Activated naive CD4-positive, alpha-beta T cell treated with anti-CD3 and anti-CD28 coated beads, Interleukin-2, amount 10 ng/mL, durations not matched to agents 7 days and 5 days (primary cell): Measurements from ENCODE around the gene LGALS14.
A peak's percentile ranks its signal among the peaks of the same experiment; 100 is the strongest.
"Not testable (repeated sequence)": the region's sequence is repeated elsewhere in the genome, so short reads cannot be mapped to it uniquely, and the experiment has no call there.

ENCODE experiments used
- CTCF ChIA-PET: fragments of 350-600 bp; sonication (Branson Sonifier 250); formaldehyde crosslinking; loops from one replicate; lab custom pipeline; 2021; ENCODE audit warnings: antibody characterized with exemption; lab: Charles Lee
- DNase-seq: peaks from one replicate; pipeline ENCODE4 v3.0.0-alpha.2; 2020
- H3K27ac Mint-ChIP-seq: one replicate; pipeline ENCODE4 v1.8.0; 2021; ENCODE audit warnings: mild to moderate bottlenecking, moderate library complexity, mixed read lengths
- H3K27me3 Mint-ChIP-seq: one replicate; pipeline ENCODE4 v1.8.0; 2021; ENCODE audit warnings: mild to moderate bottlenecking, mixed read lengths
- H3K36me3 Mint-ChIP-seq: one replicate; pipeline ENCODE4 v1.8.0; 2021; ENCODE audit warnings: mixed read lengths
- H3K4me1 Mint-ChIP-seq: one replicate; pipeline ENCODE4 v1.8.0; 2021; ENCODE audit warnings: mixed read lengths
- H3K4me3 Mint-ChIP-seq: one replicate; pipeline ENCODE4 v1.8.0; 2021; ENCODE audit warnings: mild to moderate bottlenecking, moderate library complexity, mixed read lengths
- H3K9me3 Mint-ChIP-seq: one replicate; pipeline ENCODE4 v1.8.0; 2021; ENCODE audit warnings: mixed read lengths

The LGALS14 gene

DNA sequence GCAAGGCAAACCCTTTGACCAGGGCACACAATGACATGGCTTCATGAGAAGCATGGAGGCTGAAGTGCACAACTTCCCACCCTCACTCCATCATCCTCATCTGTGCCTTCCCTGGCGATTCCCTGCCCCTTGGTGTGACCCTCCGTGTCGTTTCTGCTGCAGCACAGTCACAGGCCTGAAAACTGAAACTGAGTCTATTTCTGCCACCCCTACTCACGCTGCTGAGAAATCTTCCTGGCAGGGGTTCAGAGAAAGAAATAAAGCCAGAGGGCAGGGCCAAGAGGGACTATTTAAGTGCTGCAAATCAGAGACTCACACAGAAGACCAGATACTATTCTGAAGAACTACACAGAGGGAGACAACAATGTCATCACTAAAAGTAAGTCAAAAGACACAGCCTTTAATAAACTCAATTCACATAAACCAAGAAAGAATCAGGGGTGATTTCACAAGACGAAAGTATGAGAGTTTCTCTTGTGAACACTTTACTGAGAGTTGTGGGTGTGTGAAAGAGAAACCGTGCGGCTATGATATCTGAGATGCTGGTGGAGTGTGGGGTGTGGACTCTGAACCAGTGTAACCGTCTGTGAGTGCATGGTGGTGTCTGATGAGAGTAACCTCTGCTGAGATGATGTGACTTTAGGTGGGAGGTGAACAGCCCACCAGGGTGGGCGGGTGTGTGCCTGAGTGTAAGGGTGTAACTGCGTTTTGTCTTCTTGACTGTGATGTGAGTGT is 25.1 kb upstream of the LGALS14 start:
- Mint-ChIP-seq H3K27me3 (no peaks in the 10 kb centered on the region), H3K4me3 (peak overlapping the region; percentile 76), H3K9me3 (no peaks in the 10 kb centered on the region), H3K36me3 (peaks cover 3% of the 10 kb centered on the region), H3K4me1 (peaks cover 54% of the 10 kb centered on the region), H3K27ac (peak overlapping the region; percentile 93)
- peak; percentile 59 for DNase-seq
- CTCF ChIA-PET: no interaction called here

DNA sequence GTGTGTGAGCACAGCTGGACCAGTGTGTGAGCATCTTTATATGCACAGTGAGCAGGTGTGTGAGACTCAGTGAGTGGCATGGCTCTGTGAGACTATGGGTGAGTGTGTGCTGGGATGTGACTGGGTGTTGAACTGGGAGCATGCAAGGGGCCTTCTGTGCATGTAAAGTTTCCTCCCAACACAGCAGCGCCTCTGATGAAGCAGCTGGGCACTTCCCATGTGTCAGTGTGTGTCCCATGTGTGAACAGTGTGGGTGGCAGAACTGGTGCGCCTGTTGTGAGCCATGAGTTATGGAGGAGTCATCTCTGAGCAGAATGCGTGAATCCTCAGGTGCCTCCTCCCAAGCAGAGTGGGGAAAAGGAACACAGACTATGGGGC is 24.5 kb upstream of the LGALS14 start:
- DNase-seq: no peak
- Mint-ChIP-seq H3K27me3 (no peaks in the 10 kb centered on the region), H3K4me1 (peaks cover 54% of the 10 kb centered on the region), H3K9me3 (no peaks in the 10 kb centered on the region), H3K4me3 (peak overlapping the region; percentile 76), H3K27ac (peak overlapping the region; percentile 93), H3K36me3 (peaks cover 3% of the 10 kb centered on the region)
- CTCF ChIA-PET: interaction anchor here (0.9 kb wide), 1 partner anchor 56 kb away, joined by 3 read pairs; no protein-coding TSS in a partner anchor

DNA sequence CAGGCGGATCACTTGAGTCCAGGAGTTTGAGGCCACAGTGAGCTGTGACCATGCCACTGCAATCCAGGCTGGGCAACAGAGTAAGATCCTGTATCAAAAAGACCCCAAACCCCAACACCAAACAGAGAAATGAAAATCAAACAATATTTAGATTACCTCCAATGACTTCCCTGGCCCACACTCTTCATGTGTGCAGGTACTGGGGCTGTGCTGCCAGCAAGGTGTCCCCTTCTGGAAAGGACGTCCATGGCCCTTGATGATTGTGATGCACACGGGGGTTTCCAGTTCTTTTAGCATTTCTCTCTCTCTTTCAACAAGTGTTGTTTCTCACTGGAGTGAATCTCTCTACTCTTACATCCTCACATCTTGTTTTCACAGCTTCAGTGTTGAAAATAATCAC is 23.7 kb upstream of the LGALS14 start:
- peaks cover 50% of the 10 kb centered on the region for H3K4me1 Mint-ChIP-seq
- CTCF ChIA-PET: interaction anchor here (0.9 kb wide), 1 partner anchor 55 kb away, joined by 3 read pairs; no protein-coding TSS in a partner anchor
- DNase-seq: no peak
- H3K9me3 Mint-ChIP-seq: no peaks in the 10 kb centered on the region
- peak overlapping the region; percentile 93 for H3K27ac Mint-ChIP-seq
- H3K36me3 Mint-ChIP-seq: peaks cover 7% of the 10 kb centered on the region
- no peaks in the 10 kb centered on the region for H3K27me3 Mint-ChIP-seq
- H3K4me3 Mint-ChIP-seq: peak overlapping the region; percentile 76

DNA sequence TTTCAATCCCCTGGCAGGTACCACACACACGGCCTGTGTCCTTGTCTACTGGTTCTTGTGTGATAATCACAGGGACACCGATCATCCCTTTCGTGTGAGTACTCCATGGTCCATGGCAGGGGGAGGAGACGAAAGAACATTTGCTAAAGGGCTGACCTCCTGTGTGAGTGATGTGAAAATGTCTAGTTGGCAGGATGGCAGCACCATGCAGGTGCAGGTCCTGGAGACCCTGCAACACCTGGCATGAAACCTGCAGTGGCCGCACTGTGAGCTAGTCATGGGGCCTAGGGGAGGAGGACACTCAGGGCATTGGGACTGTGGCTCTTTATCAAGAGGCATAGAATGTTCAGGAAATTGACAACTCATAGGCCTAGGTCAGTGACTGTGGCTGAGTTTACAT is 22.9 kb upstream of the LGALS14 start:
- CTCF ChIA-PET: no interaction called here
- no peak for DNase-seq
- Mint-ChIP-seq H3K9me3 (no peaks in the 10 kb centered on the region), H3K4me1 (peaks cover 47% of the 10 kb centered on the region), H3K27me3 (no peaks in the 10 kb centered on the region), H3K36me3 (peaks cover 11% of the 10 kb centered on the region), H3K27ac (peak overlapping the region; percentile 17), H3K4me3 (no peak overlapping the region)

DNA sequence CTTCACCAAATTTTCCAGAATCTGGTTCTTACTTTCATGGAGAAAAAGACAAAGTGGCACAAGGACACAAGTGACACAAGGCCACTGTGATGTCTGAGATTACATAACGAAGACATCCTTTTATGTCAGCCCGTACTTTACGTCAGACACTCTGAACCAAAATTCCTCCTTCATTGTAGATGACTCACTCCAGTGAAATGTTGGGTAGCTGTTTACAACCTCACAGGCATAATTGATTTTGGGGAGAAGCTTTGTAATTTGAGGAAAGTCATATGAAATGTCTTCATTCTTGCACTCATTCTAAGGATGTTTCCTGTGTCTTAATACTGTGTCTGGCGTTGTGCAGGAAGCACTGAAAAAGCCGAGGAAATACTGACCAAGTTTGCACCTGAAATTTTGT is 20.0 kb upstream of the LGALS14 start:
- no peak overlapping the region for H3K4me3 Mint-ChIP-seq
- H3K27me3 Mint-ChIP-seq: no peaks in the 10 kb centered on the region
- H3K27ac Mint-ChIP-seq: no peak overlapping the region
- H3K36me3 Mint-ChIP-seq: peaks cover 14% of the 10 kb centered on the region
- H3K4me1 Mint-ChIP-seq: peaks cover 32% of the 10 kb centered on the region
- peaks cover 3% of the 10 kb centered on the region for H3K9me3 Mint-ChIP-seq
- DNase-seq: no peak
- CTCF ChIA-PET: no interaction called here

DNA sequence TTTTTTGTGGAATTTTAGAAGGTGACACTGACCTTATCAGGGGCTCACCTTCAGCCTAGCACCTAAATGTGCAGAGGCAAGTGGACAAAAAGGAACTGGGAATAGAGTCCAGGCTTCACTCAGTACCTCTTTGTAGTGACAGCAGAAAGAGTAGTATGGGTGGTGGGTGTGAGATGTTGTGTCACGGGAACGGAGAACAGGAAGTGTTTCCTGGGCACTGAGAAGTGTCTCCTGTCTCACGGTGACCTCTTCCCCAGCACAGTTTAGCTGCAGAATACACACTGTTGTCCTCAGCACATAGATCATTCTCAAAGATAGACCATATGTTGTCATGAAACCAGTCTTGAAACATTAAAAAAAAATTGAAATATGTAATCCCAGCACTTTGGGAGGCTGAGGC is 17.5 kb upstream of the LGALS14 start:
- H3K27me3 Mint-ChIP-seq: peaks cover under 1% of the 10 kb centered on the region
- DNase-seq: no peak
- no peak overlapping the region for H3K4me3 Mint-ChIP-seq
- H3K9me3 Mint-ChIP-seq: peaks cover 3% of the 10 kb centered on the region
- CTCF ChIA-PET: interaction anchor here (0.6 kb wide), 1 partner anchor 731 kb away, joined by 3 read pairs; no protein-coding TSS in a partner anchor
- H3K36me3 Mint-ChIP-seq: peaks cover 17% of the 10 kb centered on the region
- peaks cover 12% of the 10 kb centered on the region for H3K4me1 Mint-ChIP-seq
- H3K27ac Mint-ChIP-seq: no peak overlapping the region

DNA sequence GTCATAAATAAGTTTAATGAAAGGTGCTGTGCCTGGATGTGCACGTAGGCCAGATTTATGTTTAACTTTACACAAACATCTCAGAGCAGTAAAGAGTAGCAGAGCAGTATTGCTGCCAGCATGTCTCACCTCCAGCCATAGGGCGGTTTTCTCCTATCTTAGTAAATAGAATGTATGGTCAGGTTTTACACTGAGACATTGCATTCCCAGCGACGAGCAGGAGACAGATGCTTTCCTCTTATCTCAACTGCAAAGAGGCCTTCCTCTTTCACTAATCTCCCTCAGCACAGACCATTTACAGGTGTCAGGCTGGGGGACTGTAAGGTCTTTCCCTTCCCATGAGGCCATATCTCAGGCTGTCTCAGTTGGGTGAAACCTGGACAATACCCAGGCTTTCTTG is 15.6 kb upstream of the LGALS14 start:
- H3K4me1 Mint-ChIP-seq, H3K27ac Mint-ChIP-seq, H3K4me3 Mint-ChIP-seq, H3K9me3 Mint-ChIP-seq, DNase-seq, H3K27me3 Mint-ChIP-seq, CTCF ChIA-PET: not testable (repeated sequence)
- peaks cover 13% of the 10 kb centered on the region for H3K36me3 Mint-ChIP-seq

DNA sequence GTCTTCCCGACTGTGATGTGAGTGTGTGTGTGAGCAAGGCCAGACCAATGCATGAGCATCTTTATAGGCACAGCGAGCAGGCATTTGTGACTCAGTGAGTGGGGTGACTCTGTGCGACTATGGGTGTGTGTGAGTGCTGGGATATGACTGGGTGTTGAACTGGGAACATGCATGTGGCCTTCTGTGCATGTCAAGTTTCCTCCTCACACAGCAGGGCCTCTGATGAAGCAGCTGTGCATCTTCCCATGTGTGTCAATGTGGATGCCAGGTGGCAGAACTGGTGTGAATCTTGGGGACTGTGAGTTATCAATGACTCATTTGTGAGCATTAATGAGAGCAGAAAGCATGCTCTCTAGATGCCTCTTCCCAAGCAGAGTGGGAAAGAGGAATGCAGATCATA is 12.1 kb upstream of the LGALS14 start:
- peaks cover 3% of the 10 kb centered on the region for H3K9me3 Mint-ChIP-seq
- peaks cover 7% of the 10 kb centered on the region for H3K27me3 Mint-ChIP-seq
- H3K27ac Mint-ChIP-seq: no peak overlapping the region
- H3K4me1 Mint-ChIP-seq: no peaks in the 10 kb centered on the region
- peaks cover 3% of the 10 kb centered on the region for H3K36me3 Mint-ChIP-seq
- CTCF ChIA-PET: interaction anchor here (1.1 kb wide), 1 partner anchor 100 kb away, joined by 3 read pairs; no protein-coding TSS in a partner anchor
- no peak overlapping the region for H3K4me3 Mint-ChIP-seq
- no peak for DNase-seq

DNA sequence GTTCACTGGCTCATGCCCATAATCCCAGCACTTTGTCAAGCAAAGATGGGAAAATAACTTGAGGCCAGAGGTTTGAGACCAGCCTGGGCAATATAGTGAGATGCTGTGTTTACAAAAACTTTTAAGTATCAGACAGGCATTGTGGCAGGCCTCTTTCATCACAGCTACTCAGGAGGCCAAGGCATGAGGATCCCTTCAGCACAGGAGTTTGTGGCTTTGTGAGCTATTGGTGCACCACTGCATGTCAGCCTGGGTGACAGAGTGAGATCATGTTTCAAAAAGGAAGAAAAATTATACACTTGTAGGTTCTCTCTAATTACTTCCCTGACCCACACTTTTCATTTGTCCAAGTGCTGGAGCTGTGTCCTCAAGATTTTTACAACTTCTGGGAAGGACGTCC is 11.5 kb upstream of the LGALS14 start:
- Mint-ChIP-seq H3K27ac (no peak overlapping the region), H3K36me3 (peaks cover 3% of the 10 kb centered on the region), H3K9me3 (peaks cover 3% of the 10 kb centered on the region), H3K4me3 (no peak overlapping the region), H3K4me1 (no peaks in the 10 kb centered on the region), H3K27me3 (peaks cover 7% of the 10 kb centered on the region)
- CTCF ChIA-PET: interaction anchor here (1.1 kb wide), 1 partner anchor 100 kb away, joined by 3 read pairs; no protein-coding TSS in a partner anchor
- no peak for DNase-seq

DNA sequence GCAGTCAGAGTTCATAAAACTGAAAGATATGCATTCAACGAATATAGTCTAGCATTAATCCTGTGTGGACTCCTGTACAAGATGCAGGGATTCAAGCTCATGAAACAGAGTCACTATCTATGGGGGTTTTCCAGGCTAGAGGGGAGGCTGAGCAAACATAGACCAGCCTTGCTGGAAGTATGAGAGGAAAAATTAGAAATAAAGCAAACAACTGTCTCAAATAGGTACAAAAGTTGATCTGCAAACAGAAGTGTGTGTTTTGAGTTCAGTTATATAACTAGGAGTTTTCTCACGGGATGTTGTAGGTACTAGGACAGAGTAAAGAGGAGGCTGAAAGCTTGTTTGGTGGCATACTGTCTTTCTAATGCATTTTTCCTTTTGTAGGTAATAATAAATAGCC is 8.5 kb upstream of the LGALS14 start:
- Mint-ChIP-seq H3K36me3 (peaks cover 2% of the 10 kb centered on the region), H3K27ac (no peak overlapping the region), H3K9me3 (no peaks in the 10 kb centered on the region), H3K27me3 (peaks cover 7% of the 10 kb centered on the region), H3K4me3 (no peak overlapping the region), H3K4me1 (no peaks in the 10 kb centered on the region)
- CTCF ChIA-PET: no interaction called here
- DNase-seq: no peak

DNA sequence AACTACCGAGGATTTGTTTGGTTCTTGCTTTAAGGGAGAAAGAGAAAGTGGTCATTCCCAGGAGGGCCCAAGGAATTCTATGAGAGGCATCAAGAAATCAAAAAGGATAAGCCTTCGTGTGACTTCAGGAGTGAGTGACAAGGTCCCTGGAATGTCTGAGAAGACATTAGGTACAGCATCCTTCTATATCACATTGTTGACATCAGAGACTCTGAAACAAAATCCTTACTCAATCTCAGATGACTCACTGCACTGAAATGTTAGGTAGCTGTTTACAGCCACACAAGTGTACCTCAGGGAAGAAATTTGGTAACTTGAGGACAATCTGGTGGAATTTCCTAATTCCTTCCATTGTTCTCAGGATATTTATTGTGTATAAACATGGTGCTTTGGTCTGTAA is 7.9 kb upstream of the LGALS14 start:
- Mint-ChIP-seq H3K27me3 (peaks cover 11% of the 10 kb centered on the region), H3K4me3 (no peak overlapping the region), H3K9me3 (no peaks in the 10 kb centered on the region), H3K27ac (no peak overlapping the region), H3K36me3 (no peaks in the 10 kb centered on the region), H3K4me1 (no peaks in the 10 kb centered on the region)
- no peak for DNase-seq
- CTCF ChIA-PET: no interaction called here

DNA sequence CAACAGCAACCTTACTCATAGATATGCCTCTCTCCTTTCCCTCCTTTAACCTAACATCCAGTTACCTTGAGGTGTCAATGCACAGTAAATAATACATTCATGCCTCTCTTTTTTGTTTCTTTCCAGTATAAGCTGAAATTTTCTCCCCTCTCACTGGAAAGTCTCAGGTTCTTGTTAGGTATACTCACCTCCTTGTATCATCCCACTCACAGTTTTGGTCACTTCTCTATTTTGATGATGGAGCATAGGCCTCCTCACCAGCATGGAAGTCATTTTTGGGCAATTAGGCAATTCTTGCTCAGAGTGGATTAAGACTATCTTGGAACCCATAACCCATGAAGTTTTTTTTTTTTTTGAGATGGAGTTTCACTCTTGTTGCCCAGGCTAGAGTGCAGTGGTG is 5.7 kb upstream of the LGALS14 start:
- H3K27me3 Mint-ChIP-seq: peaks cover 14% of the 10 kb centered on the region

DNA sequence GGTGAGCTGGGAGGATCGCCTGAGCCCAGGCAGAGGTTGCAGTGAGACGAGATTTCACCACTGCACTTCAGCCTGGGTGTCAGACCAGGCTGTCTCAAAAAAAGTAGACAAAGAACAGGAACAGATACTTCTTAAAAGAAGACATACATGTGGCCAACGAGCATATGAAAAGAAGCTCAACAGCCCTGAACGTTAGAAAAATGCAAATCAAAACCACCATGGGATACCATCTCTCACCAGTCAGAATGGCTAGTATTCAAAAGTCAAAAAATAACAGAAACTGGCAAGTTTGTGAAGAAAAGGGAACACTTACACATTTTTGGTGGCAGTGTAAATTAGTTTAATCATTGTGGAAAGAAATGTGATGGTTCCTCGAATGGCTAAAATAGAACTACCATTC is 3.0 kb upstream of the LGALS14 start:
- peaks cover 12% of the 10 kb centered on the region for H3K27me3 Mint-ChIP-seq
- DNase-seq: no peak
- no peak overlapping the region for H3K27ac Mint-ChIP-seq
- H3K9me3 Mint-ChIP-seq: peaks cover 4% of the 10 kb centered on the region
- no peak overlapping the region for H3K4me3 Mint-ChIP-seq
- CTCF ChIA-PET: no interaction called here
- H3K4me1 Mint-ChIP-seq: peaks cover 22% of the 10 kb centered on the region
- peaks cover 12% of the 10 kb centered on the region for H3K36me3 Mint-ChIP-seq

More for the DNA sequence above, 5.7 kb upstream of the LGALS14 start:
- Mint-ChIP-seq H3K36me3 (no peaks in the 10 kb centered on the region), H3K27ac (no peak overlapping the region), H3K4me3 (no peak overlapping the region), H3K4me1 (no peaks in the 10 kb centered on the region), H3K9me3 (no peaks in the 10 kb centered on the region)
- CTCF ChIA-PET: interaction anchor here (1.5 kb wide), 1 partner anchor 66 kb away, joined by 4 read pairs; no protein-coding TSS in a partner anchor
- no peak for DNase-seq

DNA sequence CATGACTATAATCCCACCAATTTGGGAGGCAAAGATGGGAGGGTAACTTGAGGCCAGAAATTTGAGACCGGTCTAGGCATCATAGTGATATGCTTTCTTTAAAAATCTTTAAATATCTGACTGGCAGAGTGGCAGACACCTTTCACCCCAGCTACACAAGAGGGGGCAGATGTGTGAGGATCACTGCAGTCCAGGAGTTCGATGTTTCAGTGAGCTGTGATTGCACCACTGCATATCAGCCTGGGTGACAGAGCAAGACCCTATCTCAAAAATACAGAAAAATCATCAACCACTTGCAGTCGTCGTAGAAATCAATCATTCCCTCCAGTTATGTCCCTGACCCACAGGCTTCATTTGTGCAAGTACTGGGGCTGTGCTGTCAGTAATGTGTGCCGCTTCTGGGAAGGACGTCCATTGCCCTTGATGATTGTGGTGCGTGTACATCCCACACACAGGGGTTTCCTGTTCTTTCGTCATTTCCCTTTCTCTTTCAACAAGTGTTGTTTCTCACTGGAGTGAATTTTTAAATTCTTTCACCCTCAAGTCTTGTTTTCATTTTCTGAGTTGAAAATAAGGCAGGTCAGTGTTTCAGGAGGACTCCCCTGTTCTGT is 1.4 kb downstream of the LGALS14 start:
- peaks cover 11% of the 10 kb centered on the region for H3K9me3 Mint-ChIP-seq
- no peak overlapping the region for H3K4me3 Mint-ChIP-seq
- peaks cover 42% of the 10 kb centered on the region for H3K4me1 Mint-ChIP-seq
- DNase-seq: peak; percentile 48
- CTCF ChIA-PET: no interaction called here
- peaks cover 11% of the 10 kb centered on the region for H3K27me3 Mint-ChIP-seq
- H3K27ac Mint-ChIP-seq: peak overlapping the region; percentile 86
- peaks cover 17% of the 10 kb centered on the region for H3K36me3 Mint-ChIP-seq

DNA sequence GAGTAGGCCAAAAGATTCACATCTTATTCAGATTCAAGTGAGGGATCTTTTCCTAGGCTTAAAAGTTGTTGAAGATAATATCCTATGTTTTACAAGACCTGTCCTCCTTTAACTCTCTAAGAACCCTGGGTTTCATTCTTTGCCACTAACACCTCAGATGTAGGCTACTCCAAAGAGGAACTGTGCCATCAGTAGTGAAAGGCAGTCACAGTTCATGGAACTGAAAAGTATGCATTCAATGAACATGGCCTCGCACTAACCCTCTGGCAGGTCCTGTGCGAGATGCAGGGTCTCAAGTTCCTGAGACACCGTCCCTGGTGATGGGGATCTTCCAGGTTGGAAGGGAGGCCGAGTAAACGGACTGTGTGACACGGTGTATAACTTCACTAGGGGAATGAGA is 4.3 kb downstream of the LGALS14 start:
- H3K9me3 Mint-ChIP-seq: peaks cover 11% of the 10 kb centered on the region
- peaks cover 17% of the 10 kb centered on the region for H3K36me3 Mint-ChIP-seq
- H3K4me3 Mint-ChIP-seq: no peak overlapping the region
- H3K4me1 Mint-ChIP-seq: peaks cover 48% of the 10 kb centered on the region
- no peak overlapping the region for H3K27ac Mint-ChIP-seq
- no peak for DNase-seq
- CTCF ChIA-PET: no interaction called here
- H3K27me3 Mint-ChIP-seq: no peaks in the 10 kb centered on the region
